ENCODE measurements around the gene APH1A. TPM values are rescaled to one million over a fixed set of nuclear protein-coding genes. Genes with fewer than 3 reads are reported as not detected.
A peak's percentile ranks its signal among the peaks of the same experiment; 100 is the strongest.

The APH1A gene
- total and polyA plus RNA-seq, 2 of the 13 experiments (the other 11 are each of a cell fraction or from before 2014, with no cell fraction given): 114 to 130 TPM

- peak overlapping the region; percentile 68 to 79 (median 78) for H3K4me3 ChIP-seq (replicated peaks in 1 of 3; ENCODE audit: insufficient read depth in 1 of 3, low read depth in 2 of 3, low read length in 3 of 3)
- intact Hi-C loops (cut with micrococcal nuclease; ENCODE audit: unreplicated experiment): loop anchor here (1.0 to 10.0 kb wide), 3 partner anchors 37 to 298 kb away; partner anchors contain the start of genes MRPS21 and PRPF3
- peak overlapping the region; percentile 73 for H3K27ac ChIP-seq (ENCODE audit: extremely low read length, insufficient read depth, low read length)
- FAIRE-seq (no peak), ATAC-seq (peak; percentile 45), DNase-seq (ENCODE audit: low spot score) (peak; percentile 53)
- CTCF ChIA-PET (ENCODE audit: low intra/inter-chr PET ratio, low total read pairs): interaction anchor here (0.6 to 2.6 kb wide), 5 partner anchors 22 to 173 kb away, joined by 3 to 45 read pairs (median 3); no protein-coding TSS in a partner anchor
- no peaks in the 10 kb centered on the region for H3K9me3 ChIP-seq (ENCODE audit: low read length)
- H3K9ac ChIP-seq (ENCODE audit: insufficient read depth, low read depth, low read length): peak overlapping the region; percentile 75
- BruUV-seq (replicated peaks): no TSS peak
- no peaks in the 10 kb centered on the region for H3K36me3 ChIP-seq (replicated peaks in 1 of 2; ENCODE audit: control insufficient read depth in 1 of 2, insufficient read depth in 2 of 2, low read length in 2 of 2)
- peaks cover 52% of the 10 kb centered on the region for H3K4me1 ChIP-seq (ENCODE audit: insufficient read depth, low read length)
- in situ Hi-C loops (cut with HindIII; ENCODE audit: extremely low pct_ligation_motif_present, low pct_unique_long_range_greater_than_20kb): loop anchor here (5.0 to 10.0 kb wide), 3 partner anchors 41 to 278 kb away; no protein-coding TSS in a partner anchor
- H4K20me1 ChIP-seq (ENCODE audit: insufficient read depth, low read length): no peaks in the 10 kb centered on the region
- WGBS (ENCODE audit: low lambda C conversion rate): 0% methylated on average over 11 of the region's 14 CpGs
- POLR2A ChIA-PET: interaction anchor here (0.6 to 5.0 kb wide), 14 partner anchors 12 to 312 kb away, joined by 3 to 32 read pairs (median 6); partner anchors contain the start of genes APH1A, C1orf54, FALEC and PRPF3
- no peaks in the 10 kb centered on the region; a peak in 1 of 5 replicates for H3K27me3 ChIP-seq (ENCODE audit: control insufficient read depth in 1 of 2, insufficient read depth in 2 of 2, low read length in 2 of 2)
- H3K79me2 ChIP-seq (ENCODE audit: insufficient read depth, low read length): no peaks in the 10 kb centered on the region
- H2AFZ ChIP-seq (ENCODE audit: low read length): peak overlapping the region; percentile 51
- H3K4me2 ChIP-seq (ENCODE audit: low read depth, low read length): peak overlapping the region; percentile 98
- TF ChIP-seq ZNF781 (CRISPR knock-in tag; IDR thresholded peaks at IDR 0.05; ENCODE audit: borderline replicate concordance, not compliant biosample characterization) (no peak), ZNF724P (CRISPR knock-in tag; IDR thresholded peaks at IDR 0.05; ENCODE audit: borderline replicate concordance) (0 out of 2 replicates have a peak, but pooled peaks have one; percentile 23), MED8 (CRISPR knock-in tag; IDR thresholded peaks at IDR 0.05; ENCODE audit: insufficient replicate concordance) (no peak), ARNTL (CRISPR knock-in tag; IDR thresholded peaks at IDR 0.05) (peak; percentile 75), GABPB1 (CRISPR knock-in tag; IDR thresholded peaks at IDR 0.05) (no peak), MTF1 (CRISPR knock-in tag; IDR thresholded peaks at IDR 0.05) (no peak), ZNF12 (CRISPR knock-in tag; IDR thresholded peaks at IDR 0.05) (peak; percentile 79; the same call in 1 of the 2 replicates), ETV6 (CRISPR knock-in tag; conservative IDR thresholded peaks at IDR 0.05) (no peak), ZKSCAN8 (CRISPR knock-in tag; IDR thresholded peaks at IDR 0.05; ENCODE audit: borderline replicate concordance) (no peak), ZNF775 (CRISPR knock-in tag; IDR thresholded peaks at IDR 0.05; ENCODE audit: borderline replicate concordance) (no peak), CTCF (CRISPR knock-in tag; IDR thresholded peaks at IDR 0.05) (0 out of 2 replicates have a peak, but pooled peaks have one; percentile 10), ZNF263 (CRISPR knock-in tag; IDR thresholded peaks at IDR 0.05) (0 out of 2 replicates have a peak, but pooled peaks have one; percentile 17), ZNF790 (CRISPR knock-in tag; IDR thresholded peaks at IDR 0.05; ENCODE audit: borderline replicate concordance) (no peak), HBP1 (CRISPR knock-in tag; IDR thresholded peaks at IDR 0.05; ENCODE audit: low read depth) (no peak), ZNF879 (CRISPR knock-in tag; IDR thresholded peaks at IDR 0.05) (no peak), SP4 (CRISPR knock-in tag; IDR thresholded peaks at IDR 0.05) (no peak; the same call in 1 of the 2 replicates), YEATS2 (CRISPR knock-in tag; IDR thresholded peaks at IDR 0.05; ENCODE audit: borderline replicate concordance) (no peak), ZFY (CRISPR knock-in tag; IDR thresholded peaks at IDR 0.05) (peak; percentile 33; the same call in 1 of the 2 replicates), MBNL3 (CRISPR knock-in tag; conservative IDR thresholded peaks at IDR 0.05) (no peak), ZFP36 (IDR thresholded peaks at IDR 0.05; ENCODE audit: borderline replicate concordance, low read depth, low read length, partially characterized antibody) (no peak)
Measured at GRCh38 chr1:150256554-150257341, 12.1 kb downstream of the APH1A start.

Measured in HepG2 (cell line).